HCT116 (cell line): ENCODE measurements around the gene TFF1. TPM values are rescaled to one million over a fixed set of nuclear protein-coding genes. Genes with fewer than 3 reads are reported as not detected.

Experiments used
- ATAC-seq: fragments of 200-7000 bp; cut with Tn5 transposase; 2 replicates; pipeline ENCODE4 v1.9.1; 2020; ENCODE audit warnings: mild to moderate bottlenecking, moderate library complexity
- BruUV-seq: library from RNA; stranded (reverse); fragments of 400-500 nt; replicated peaks from 2 replicates; lab custom pipeline; 2021; lab: Mats Ljungman, UMichigan
- CTCF ChIA-PET: fragments of 300-600 bp; sonication (Branson Sonifier 250); formaldehyde crosslinking; loops from one replicate; lab custom pipeline; 2021; ENCODE audit warnings: antibody characterized with exemption; lab: Charles Lee
- POLR2A ChIA-PET: fragments of 300-600, 350-600 bp; sonication (Branson Sonifier 250); formaldehyde crosslinking; loops from one replicate; lab custom pipeline; 2021; ENCODE audit warnings: antibody characterized with exemption; lab: Charles Lee
- RAD21 ChIA-PET, 2 experiments: fragments of 300-600 bp; sonication (Branson Sonifier 250); formaldehyde crosslinking; loops; one replicate each; lab custom pipeline; 2023; ENCODE audit warnings: low total read pairs in 2 of 2; ENCODE audit not compliant: uncharacterized antibody in 2 of 2, unreplicated experiment in 2 of 2, low non-redundant PET in 1 of 2; lab: Charles Lee
- DNase-seq: peaks from one replicate; pipeline ENCODE4 v3.0.0-alpha.2; 2010; ENCODE audit warnings: low read depth, low spot score
- H2AFZ ChIP-seq: fragments of 200-600 bp; shearing (Covaris generic), sonication (generic); 2 replicates; pipeline ENCODE4 v1.6.1; 2017; ENCODE audit warnings: low read depth, mixed run types, mixed read lengths, antibody characterized with exemption, low read length; ENCODE audit not compliant: poor library complexity, severe bottlenecking
- H3K27ac ChIP-seq: 2 replicates; pipeline ENCODE4 v1.5.1; 2012; ENCODE audit warnings: low read depth, low read length
- H3K27me3 ChIP-seq: fragments of 200-600 bp; sonication (generic); 2 replicates; pipeline ENCODE4 v1.6.1; 2016; ENCODE audit warnings: mixed run types, low read length, mixed read lengths; ENCODE audit not compliant: insufficient read depth
- H3K36me3 ChIP-seq, 2 experiments: fragments of 200-500 bp in 1 of 2; fragments of 200-600 bp in 1 of 2; sonication (Bioruptor generic) in 1 of 2; sonication (generic) in 1 of 2; 2 replicates each; pipeline versions ENCODE4 v1.5.1 to v1.6.1; 2014 to 2016; ENCODE audit warnings: low read length in 2 of 2, inconsistent platforms in 1 of 2, mixed read lengths in 1 of 2, mixed run types in 1 of 2; ENCODE audit not compliant: insufficient read depth in 2 of 2, control insufficient read depth in 1 of 2
- H3K4me1 ChIP-seq, 2 experiments: fragments of 200-600 bp in 1 of 2; sonication (generic) in 1 of 2; 2 replicates each; pipeline versions ENCODE4 v1.5.1 to v1.6.1; 2012 to 2017; ENCODE audit warnings: low read length in 2 of 2, inconsistent platforms in 1 of 2, mild to moderate bottlenecking in 1 of 2, mixed read lengths in 1 of 2, mixed run types in 1 of 2, moderate library complexity in 1 of 2; ENCODE audit not compliant: insufficient read depth in 2 of 2, control insufficient read depth in 1 of 2
- H3K4me2 ChIP-seq: fragments of 200-600 bp; sonication (generic); 2 replicates; pipeline ENCODE4 v1.6.1; 2017; ENCODE audit warnings: mixed run types, low read length, mixed read lengths
- H3K4me3 ChIP-seq, 2 experiments: fragments of 200-600 bp in 1 of 2; sonication (generic) in 1 of 2; replicated peaks in 1 of 2; 2 replicates each; pipeline ENCODE4 v1.5.1; 2011 to 2016; ENCODE audit warnings: low read length in 2 of 2, control low read depth in 1 of 2, low read depth in 1 of 2, mild to moderate bottlenecking in 1 of 2, mixed read lengths in 1 of 2, mixed run types in 1 of 2
- H3K79me2 ChIP-seq: fragments of 200-600 bp; sonication (generic); 2 replicates; pipeline ENCODE4 v1.6.1; 2017; ENCODE audit warnings: mild to moderate bottlenecking, mixed run types, low read length, moderate library complexity, mixed read lengths; ENCODE audit not compliant: insufficient read depth
- H3K9ac ChIP-seq: fragments of 200-600 bp; sonication (generic); 2 replicates; pipeline ENCODE4 v1.6.1; 2016; ENCODE audit warnings: low read length, mixed read lengths
- H3K9me2 ChIP-seq: fragments of 200-600 bp; sonication (generic), shearing (Covaris generic); 2 replicates; pipeline ENCODE4 v1.6.1; 2017; ENCODE audit warnings: mixed run types, mild to moderate bottlenecking, moderate library complexity; ENCODE audit not compliant: insufficient read depth
- H3K9me3 ChIP-seq, 2 experiments: fragments of 200-500 bp in 1 of 2; fragments of 200-600 bp in 1 of 2; sonication (Bioruptor generic) in 1 of 2; sonication (generic) in 1 of 2; 2 replicates each; pipeline ENCODE4 v1.6.1; 2014 to 2017; ENCODE audit warnings: low read length in 2 of 2, mixed read lengths in 2 of 2, inconsistent platforms in 1 of 2, low read depth in 1 of 2, mild to moderate bottlenecking in 1 of 2, mixed run types in 1 of 2, moderate library complexity in 1 of 2; ENCODE audit not compliant: control insufficient read depth in 1 of 2, insufficient read depth in 1 of 2
- H4K20me1 ChIP-seq: fragments of 200-600 bp; sonication (generic), shearing (Covaris generic); 2 replicates; pipeline ENCODE4 v1.6.1; 2017; ENCODE audit warnings: mixed run types, mild to moderate bottlenecking, moderate library complexity; ENCODE audit not compliant: insufficient read depth
- ELF1 ChIP-seq: IDR thresholded peaks from 2 replicates; pipeline ENCODE4 v1.6.1; 2012; ENCODE audit warnings: low read depth, borderline replicate concordance
- EZH2phosphoT487 ChIP-seq: fragments of 200-600 bp; IDR thresholded peaks from 2 replicates; pipeline ENCODE4 v1.6.1; 2018; ENCODE audit warnings: antibody characterized with exemption, borderline replicate concordance
- JUND ChIP-seq: IDR thresholded peaks from 2 replicates; pipeline ENCODE4 v1.6.1; 2012
- POLR2AphosphoS5 ChIP-seq: IDR thresholded peaks from 2 replicates; pipeline ENCODE4 v1.6.1; 2011; ENCODE audit warnings: mild to moderate bottlenecking, low read depth, low read length, moderate library complexity
- RAD21 ChIP-seq: IDR thresholded peaks from 2 replicates; pipeline ENCODE4 v1.6.1; 2012; ENCODE audit warnings: low read depth, mild to moderate bottlenecking
- SP1 ChIP-seq: IDR thresholded peaks from 2 replicates; pipeline ENCODE4 v1.6.1; 2012; ENCODE audit warnings: low read depth
- TCF7L2 ChIP-seq: IDR thresholded peaks from 2 replicates; pipeline ENCODE4 v1.7.0; 2011; ENCODE audit warnings: borderline replicate concordance, inconsistent platforms; ENCODE audit not compliant: insufficient read depth, insufficient read length; ENCODE audit errors: extremely low read depth
- ZFX ChIP-seq: fragments of 450-650 bp; IDR thresholded peaks from 2 replicates; pipeline ENCODE4 v1.6.1; 2017
- ZNF274 ChIP-seq: fragments of 200-500 bp; sonication (Bioruptor generic); IDR thresholded peaks from 2 replicates; pipeline ENCODE4 v1.6.1; 2014; ENCODE audit warnings: mild to moderate bottlenecking, low read depth, low read length, inconsistent platforms
- intact Hi-C: fragments of 100-400 bp; cut with micrococcal nuclease; formaldehyde crosslinking; loops from 2 replicates; pipeline ENCODE4 v1.10.0; 2022
- total RNA-seq: library from RNA; stranded (reverse); gene quantifications from one replicate; pipeline ENCODE4 v1.2.1, GENCODE V29; 2021; ENCODE audit not compliant: unreplicated experiment
- TF ChIP-seq, protein P1 (sequence below): IDR thresholded peaks from 2 replicates; pipeline ENCODE4 v1.6.1; 2012
- TF ChIP-seq, protein P2 (sequence below): IDR thresholded peaks from 2 replicates; pipeline ENCODE4 v1.6.1; 2011; ENCODE audit warnings: mild to moderate bottlenecking, low read length, moderate library complexity; ENCODE audit not compliant: insufficient replicate concordance; ENCODE audit errors: extremely low read depth

TFF1 gene
- total RNA-seq, 1 experiment from 2014 or later = 0.61 TPM

- H3K36me3 ChIP-seq = no peaks in the 10 kb centered on the region
- no peak overlapping the region for H3K9ac ChIP-seq
- ATAC-seq (no peak), DNase-seq (no peak)
- H3K79me2 ChIP-seq = no peaks in the 10 kb centered on the region
- no peaks in the 10 kb centered on the region for H4K20me1 ChIP-seq
- no peaks in the 10 kb centered on the region for H3K4me1 ChIP-seq
- 0 out of 2 replicates have a peak, but pooled peaks cover 3% of the 10 kb centered on the region for H3K27me3 ChIP-seq
- H3K9me3 ChIP-seq = no peaks in the 10 kb centered on the region
- no peak overlapping the region for H2AFZ ChIP-seq
- no peak overlapping the region for H3K27ac ChIP-seq
- H3K4me2 ChIP-seq = no peak overlapping the region
- RAD21 ChIA-PET = no interaction called here
- CTCF ChIA-PET = interaction anchor here (1.8 kb wide), 1 partner anchor 13 kb away, joined by 5 read pairs; no protein-coding TSS in a partner anchor
- no peak for TF ChIP-seq RAD21
- TF ChIP-seq, protein P1, sequence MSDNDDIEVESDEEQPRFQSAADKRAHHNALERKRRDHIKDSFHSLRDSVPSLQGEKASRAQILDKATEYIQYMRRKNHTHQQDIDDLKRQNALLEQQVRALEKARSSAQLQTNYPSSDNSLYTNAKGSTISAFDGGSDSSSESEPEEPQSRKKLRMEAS = no peak
- no peak for TF ChIP-seq TCF7L2
- no peak for TF ChIP-seq ELF1
- TF ChIP-seq, protein P2, sequence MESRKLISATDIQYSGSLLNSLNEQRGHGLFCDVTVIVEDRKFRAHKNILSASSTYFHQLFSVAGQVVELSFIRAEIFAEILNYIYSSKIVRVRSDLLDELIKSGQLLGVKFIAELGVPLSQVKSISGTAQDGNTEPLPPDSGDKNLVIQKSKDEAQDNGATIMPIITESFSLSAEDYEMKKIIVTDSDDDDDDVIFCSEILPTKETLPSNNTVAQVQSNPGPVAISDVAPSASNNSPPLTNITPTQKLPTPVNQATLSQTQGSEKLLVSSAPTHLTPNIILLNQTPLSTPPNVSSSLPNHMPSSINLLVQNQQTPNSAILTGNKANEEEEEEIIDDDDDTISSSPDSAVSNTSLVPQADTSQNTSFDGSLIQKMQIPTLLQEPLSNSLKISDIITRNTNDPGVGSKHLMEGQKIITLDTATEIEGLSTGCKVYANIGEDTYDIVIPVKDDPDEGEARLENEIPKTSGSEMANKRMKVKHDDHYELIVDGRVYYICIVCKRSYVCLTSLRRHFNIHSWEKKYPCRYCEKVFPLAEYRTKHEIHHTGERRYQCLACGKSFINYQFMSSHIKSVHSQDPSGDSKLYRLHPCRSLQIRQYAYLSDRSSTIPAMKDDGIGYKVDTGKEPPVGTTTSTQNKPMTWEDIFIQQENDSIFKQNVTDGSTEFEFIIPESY = no peak
- TF ChIP-seq ZNF274 = no peak
- TF ChIP-seq JUND = no peak
- no peak for TF ChIP-seq POLR2AphosphoS5
- TF ChIP-seq SP1 = no peak
- no peak for TF ChIP-seq EZH2phosphoT487
- no peak for TF ChIP-seq ZFX
- H3K4me3 ChIP-seq = no peak overlapping the region
- BruUV-seq = no TSS peak
- H3K9me2 ChIP-seq = no peaks in the 10 kb centered on the region
- intact Hi-C loops = no loop called here
- POLR2A ChIA-PET = no interaction called here
These were observed 8.6 kb upstream of the TFF1 start for GRCh38 chr21:42374864-42375499.
